Activated T-helper 1 cell treated with anti-CD3 and anti-CD28 coated beads, Interleukin-12 subunit alpha, Interleukin-12 subunit beta, Interleukin-2, Interleukin-4 antibody, amounts not matched to agents 30 ng/mL and 10 ng/mL and 1 ng/mL, durations not matched to agents 14 hours and 24 hours and 36 hours (primary cell): ENCODE measurements around the gene MYBBP1A. TPM values are rescaled to one million over a fixed set of nuclear protein-coding genes. Genes with fewer than 3 reads are reported as not detected.

ENCODE experiments used
- DNase-seq: peaks from one replicate; pipeline ENCODE4 v3.0.0; 2021; ENCODE audit warnings: low spot score
- H3K27ac Mint-ChIP-seq: one replicate; pipeline ENCODE4 v1.8.0; 2021; ENCODE audit warnings: mild to moderate bottlenecking, mixed read lengths
- H3K27me3 Mint-ChIP-seq: one replicate; pipeline ENCODE4 v1.8.0; 2022; ENCODE audit warnings: mild to moderate bottlenecking, moderate library complexity, mixed read lengths; ENCODE audit not compliant: insufficient read depth
- H3K36me3 Mint-ChIP-seq: one replicate; pipeline ENCODE4 v1.8.0; 2021; ENCODE audit warnings: low read depth, mixed read lengths
- H3K4me1 Mint-ChIP-seq: one replicate; pipeline ENCODE4 v1.8.0; 2021; ENCODE audit warnings: low read depth, mixed read lengths
- H3K4me3 Mint-ChIP-seq: one replicate; pipeline ENCODE4 v1.8.0; 2021; ENCODE audit warnings: mild to moderate bottlenecking, moderate library complexity, mixed read lengths
- H3K9me3 Mint-ChIP-seq: one replicate; pipeline ENCODE4 v1.8.0; 2021; ENCODE audit warnings: mixed read lengths
- intact Hi-C: fragments of 100-400 bp; cut with micrococcal nuclease; formaldehyde crosslinking; loops from one replicate; pipeline ENCODE4 v1.15.1; 2024
- total RNA-seq: library from RNA; stranded (reverse); gene quantifications from 2 replicates; pipeline ENCODE4 v1.2.3, GENCODE V29; 2022

MYBBP1A gene
- total RNA-seq, 1 donor from 2014 or later: 195 TPM

- Mint-ChIP-seq H3K27ac (no peak overlapping the region), H3K4me1 (peaks cover 46% of the 10 kb centered on the region), H3K9me3 (no peaks in the 10 kb centered on the region), H3K4me3 (no peak overlapping the region), H3K36me3 (peaks cover 7% of the 10 kb centered on the region), H3K27me3 (no peaks in the 10 kb centered on the region)
- intact Hi-C loops: loop anchor here (5.0 kb wide), 1 partner anchor 248 kb away; the partner anchor contains the start of gene PLD2
- no peak for DNase-seq
Measured at GRCh38 chr17:4559139-4559791, 4.1 kb upstream of the MYBBP1A start.

GRCh38 chr17:4558347-4558971, 3.3 kb upstream of the MYBBP1A start:
- Mint-ChIP-seq H3K4me3 (no peak overlapping the region), H3K9me3 (no peaks in the 10 kb centered on the region), H3K36me3 (peaks cover 15% of the 10 kb centered on the region), H3K27me3 (no peaks in the 10 kb centered on the region), H3K27ac (peak overlapping the region; percentile 61), H3K4me1 (peaks cover 48% of the 10 kb centered on the region)
- intact Hi-C loops: loop anchor here (5.0 kb wide), 1 partner anchor 249 kb away; the partner anchor contains the start of gene PLD2
- DNase-seq: no peak

- intact Hi-C loops: loop anchor here (5.0 kb wide), 1 partner anchor 250 kb away; the partner anchor contains the start of gene PLD2
- DNase-seq: no peak
- Mint-ChIP-seq H3K4me3 (no peak overlapping the region), H3K9me3 (no peaks in the 10 kb centered on the region), H3K36me3 (peaks cover 15% of the 10 kb centered on the region), H3K27me3 (no peaks in the 10 kb centered on the region), H3K4me1 (peaks cover 41% of the 10 kb centered on the region), H3K27ac (peak overlapping the region; percentile 61)
Measured at GRCh38 chr17:4557626-4558346, 2.6 kb upstream of the MYBBP1A start.

- H3K4me1 Mint-ChIP-seq: peaks cover 33% of the 10 kb centered on the region
- no peak overlapping the region for H3K27ac Mint-ChIP-seq
- H3K4me3 Mint-ChIP-seq: peak overlapping the region; percentile 56
- H3K36me3 Mint-ChIP-seq: peaks cover 20% of the 10 kb centered on the region
- no peaks in the 10 kb centered on the region for H3K27me3 Mint-ChIP-seq
- no peak for DNase-seq
- H3K9me3 Mint-ChIP-seq: no peaks in the 10 kb centered on the region
- intact Hi-C loops: loop anchor here (5.0 kb wide), 1 partner anchor 250 kb away; the partner anchor contains the start of gene PLD2
Measured at GRCh38 chr17:4556996-4557395, 1.8 kb upstream of the MYBBP1A start.

GRCh38 chr17:4555873-4556759, 932 bp upstream of the MYBBP1A start:
- H3K4me1 Mint-ChIP-seq: peaks cover 29% of the 10 kb centered on the region
- intact Hi-C loops: loop anchor here (1.0 to 5.0 kb wide), 3 partner anchors 7 to 251 kb away; partner anchors contain the start of genes PLD2 and UBE2G1

GRCh38 chr17:4554441-4554996, 665 bp downstream of the MYBBP1A start:
- Mint-ChIP-seq H3K27me3 (no peaks in the 10 kb centered on the region), H3K4me1 (peaks cover 29% of the 10 kb centered on the region), H3K9me3 (no peaks in the 10 kb centered on the region), H3K27ac (peak overlapping the region; percentile 93), H3K4me3 (peak overlapping the region; percentile 94), H3K36me3 (peaks cover 30% of the 10 kb centered on the region)
- DNase-seq: no peak
- intact Hi-C loops: no loop called here

More at GRCh38 chr17:4555873-4556759, 932 bp upstream of the MYBBP1A start:
- peak overlapping the region; percentile 94 for H3K4me3 Mint-ChIP-seq
- H3K27ac Mint-ChIP-seq: peak overlapping the region; percentile 93
- peaks cover 25% of the 10 kb centered on the region for H3K36me3 Mint-ChIP-seq
- DNase-seq: no peak
- no peaks in the 10 kb centered on the region for H3K9me3 Mint-ChIP-seq
- no peaks in the 10 kb centered on the region for H3K27me3 Mint-ChIP-seq

GRCh38 chr17:4553669-4554068, 1.5 kb downstream of the MYBBP1A start:
- peak overlapping the region; percentile 94 for H3K4me3 Mint-ChIP-seq
- peaks cover 29% of the 10 kb centered on the region for H3K4me1 Mint-ChIP-seq
- no peaks in the 10 kb centered on the region for H3K9me3 Mint-ChIP-seq
- no peaks in the 10 kb centered on the region for H3K27me3 Mint-ChIP-seq
- H3K36me3 Mint-ChIP-seq: peaks cover 30% of the 10 kb centered on the region
- no peak for DNase-seq
- H3K27ac Mint-ChIP-seq: no peak overlapping the region
- intact Hi-C loops: no loop called here

- no peaks in the 10 kb centered on the region for H3K27me3 Mint-ChIP-seq
- H3K4me3 Mint-ChIP-seq: no peak overlapping the region
- H3K4me1 Mint-ChIP-seq: peaks cover 29% of the 10 kb centered on the region
- H3K9me3 Mint-ChIP-seq: no peaks in the 10 kb centered on the region
- intact Hi-C loops: no loop called here
- DNase-seq: no peak
- no peak overlapping the region for H3K27ac Mint-ChIP-seq
- H3K36me3 Mint-ChIP-seq: peaks cover 35% of the 10 kb centered on the region
Measured at GRCh38 chr17:4551796-4552525, 3.2 kb downstream of the MYBBP1A start.

- intact Hi-C loops: no loop called here
- H3K27ac Mint-ChIP-seq: no peak overlapping the region
- H3K4me1 Mint-ChIP-seq: peaks cover 21% of the 10 kb centered on the region
- peaks cover 41% of the 10 kb centered on the region for H3K36me3 Mint-ChIP-seq
- H3K4me3 Mint-ChIP-seq: peak overlapping the region; percentile 11
- no peaks in the 10 kb centered on the region for H3K9me3 Mint-ChIP-seq
- DNase-seq: no peak
- H3K27me3 Mint-ChIP-seq: no peaks in the 10 kb centered on the region
Measured at GRCh38 chr17:4551141-4551540, 4.0 kb downstream of the MYBBP1A start.

GRCh38 chr17:4550534-4551039, 4.6 kb downstream of the MYBBP1A start:
- no peaks in the 10 kb centered on the region for H3K27me3 Mint-ChIP-seq
- H3K36me3 Mint-ChIP-seq: peaks cover 41% of the 10 kb centered on the region
- no peak overlapping the region for H3K4me3 Mint-ChIP-seq
- intact Hi-C loops: no loop called here
- H3K4me1 Mint-ChIP-seq: peaks cover 16% of the 10 kb centered on the region
- DNase-seq: no peak
- H3K9me3 Mint-ChIP-seq: no peaks in the 10 kb centered on the region
- H3K27ac Mint-ChIP-seq: no peak overlapping the region

GRCh38 chr17:4549781-4550533, 5.2 kb downstream of the MYBBP1A start:
- intact Hi-C loops: no loop called here
- H3K36me3 Mint-ChIP-seq: peaks cover 38% of the 10 kb centered on the region
- no peak for DNase-seq
- H3K4me3 Mint-ChIP-seq: no peak overlapping the region
- H3K9me3 Mint-ChIP-seq: no peaks in the 10 kb centered on the region
- no peaks in the 10 kb centered on the region for H3K27me3 Mint-ChIP-seq
- no peak overlapping the region for H3K27ac Mint-ChIP-seq
- peaks cover 11% of the 10 kb centered on the region for H3K4me1 Mint-ChIP-seq
